Liver (tissue), 9 donors: ENCODE measurements around the gene CNIH2. TPM values are rescaled to one million over a fixed set of nuclear protein-coding genes. Genes with fewer than 3 reads are reported as not detected.

Experiments
- DNase-seq: peaks from one replicate; pipeline ENCODE4 v3.0.0-alpha.2; 2017; ENCODE audit warnings: low spot score
- H3K27ac ChIP-seq, 2 donors: one replicate each; pipeline ENCODE4 v1.7.0; 2013; ENCODE audit warnings: inconsistent platforms in 2 of 2, low read length in 2 of 2, control low read depth in 1 of 2, low read depth in 1 of 2, mild to moderate bottlenecking in 1 of 2
- H3K27me3 ChIP-seq, 4 donors: one replicate each; pipeline versions ENCODE4 v1.6.1 to v1.7.0; 2013; ENCODE audit warnings: low read length in 3 of 4, inconsistent platforms in 1 of 4, mild to moderate bottlenecking in 1 of 4, moderate library complexity in 1 of 4; ENCODE audit not compliant: control insufficient read depth in 4 of 4, insufficient read depth in 4 of 4
- H3K36me3 ChIP-seq, 4 donors: one replicate each; pipeline versions ENCODE4 v1.6.1 to v1.7.0; 2013; ENCODE audit warnings: low read length in 3 of 4, mild to moderate bottlenecking in 3 of 4, low read depth in 1 of 4, moderate library complexity in 1 of 4; ENCODE audit not compliant: control insufficient read depth in 4 of 4, insufficient read depth in 3 of 4
- H3K4me1 ChIP-seq, 4 donors: one replicate each; pipeline versions ENCODE4 v1.6.1 to v1.7.0; 2013; ENCODE audit warnings: low read length in 3 of 4, mild to moderate bottlenecking in 3 of 4, moderate library complexity in 1 of 4; ENCODE audit not compliant: control insufficient read depth in 4 of 4, insufficient read depth in 4 of 4
- H3K4me3 ChIP-seq, 3 donors: one replicate each; pipeline versions ENCODE4 v1.6.1 to v1.7.0; 2013; ENCODE audit warnings: low read length in 3 of 3, control low read depth in 1 of 3, low read depth in 1 of 3, mild to moderate bottlenecking in 1 of 3
- H3K9ac ChIP-seq, 2 donors: one replicate each; pipeline ENCODE4 v1.7.0; 2013; ENCODE audit warnings: low read length in 2 of 2, mild to moderate bottlenecking in 2 of 2, moderate library complexity in 2 of 2, control low read depth in 1 of 2, low read depth in 1 of 2
- H3K9me3 ChIP-seq, 4 donors: one replicate each; pipeline versions ENCODE4 v1.6.1 to v1.7.0; 2013; ENCODE audit warnings: low read length in 3 of 4; ENCODE audit not compliant: control insufficient read depth in 4 of 4
- ATF3 ChIP-seq: IDR thresholded peaks from 2 replicates; pipeline ENCODE4 v1.6.1; 2016; ENCODE audit warnings: antibody characterized with exemption
- EGR1 ChIP-seq, 2 donors: IDR thresholded peaks; 2 replicates each; pipeline ENCODE4 v1.6.1; 2016 to 2018; ENCODE audit warnings: antibody characterized with exemption in 2 of 2, low read depth in 2 of 2
- FOXA2 ChIP-seq: IDR thresholded peaks from 2 replicates; pipeline ENCODE4 v1.6.1; 2016; ENCODE audit warnings: antibody characterized with exemption
- GABPA ChIP-seq, 2 donors: IDR thresholded peaks in 1 of 2; conservative IDR thresholded peaks in 1 of 2; 2 replicates each; pipeline ENCODE4 v1.6.1; 2016; ENCODE audit warnings: antibody characterized with exemption in 2 of 2, mild to moderate bottlenecking in 1 of 2, moderate library complexity in 1 of 2
- JUND ChIP-seq, 2 donors: IDR thresholded peaks; 2 replicates each; pipeline ENCODE4 v1.6.1; 2016; ENCODE audit warnings: antibody characterized with exemption in 2 of 2
- MAX ChIP-seq: IDR thresholded peaks from 2 replicates; pipeline ENCODE4 v1.6.1; 2016; ENCODE audit warnings: antibody characterized with exemption
- RAD21 ChIP-seq, 2 donors: IDR thresholded peaks; 2 replicates each; pipeline ENCODE4 v1.6.1; 2016; ENCODE audit warnings: antibody characterized with exemption in 2 of 2, mild to moderate bottlenecking in 2 of 2
- REST ChIP-seq: IDR thresholded peaks from 2 replicates; pipeline ENCODE4 v1.6.1; 2016; ENCODE audit warnings: antibody characterized with exemption, mild to moderate bottlenecking
- RXRA ChIP-seq, 2 donors: IDR thresholded peaks; 2 replicates each; pipeline ENCODE4 v1.6.1; 2017 to 2018; ENCODE audit warnings: antibody characterized with exemption in 2 of 2, mild to moderate bottlenecking in 1 of 2
- SP1 ChIP-seq: IDR thresholded peaks from 2 replicates; pipeline ENCODE4 v1.6.1; 2018; ENCODE audit warnings: antibody characterized with exemption, mild to moderate bottlenecking
- TAF1 ChIP-seq: conservative IDR thresholded peaks from 2 replicates; pipeline ENCODE4 v1.6.1; 2016; ENCODE audit warnings: antibody characterized with exemption, mild to moderate bottlenecking
- YY1 ChIP-seq: IDR thresholded peaks from 2 replicates; pipeline ENCODE4 v1.6.1; 2016; ENCODE audit warnings: antibody characterized with exemption, mild to moderate bottlenecking
- WGBS: extraction: QIAGEN DNeasy Blood & Tissue Kit; methylation state at CpG from one replicate; pipeline ENCODE4 v1.1.7; 2013; 5-methylcytosine and 5-hydroxymethylcytosine counted together
- polyA plus RNA-seq, 2 donors: library from polyadenylated mRNA; stranded (reverse) in 1 of 2; unstranded in 1 of 2; fragments of 200-250 nt in 1 of 2; fragments of >200 nt in 1 of 2; fragmentation: Nextera tagmentation in 1 of 2; extraction: Ambion mirVana in 1 of 2; gene quantifications; one replicate each; pipeline versions ENCODE4 v1.2.1 to v1.2.3, GENCODE V29; 2013 to 2015
- total RNA-seq, 2 donors: library from RNA; depleted of rRNA; stranded (reverse); fragments of >200 nt; gene quantifications; one replicate each; pipeline ENCODE4 v1.2.3, GENCODE V29; 2014
- donor health status: healthy.
- donor health status: healthy.
- donor health status: healthy.
- donor health status: healthy.
- donor health status: healthy.

The CNIH2 gene
- total and polyA plus RNA-seq, 4 donors: 0.07 TPM; not detected in 3

- TF ChIP-seq REST (no peak), GABPA (IDR thresholded peaks at IDR 0.05 in 1 of 2, conservative IDR thresholded peaks at IDR 0.05 in 1 of 2) (no peak), RAD21 (IDR thresholded peaks at IDR 0.05) (no peak), TAF1 (no peak), YY1 (no peak), EGR1 (IDR thresholded peaks at IDR 0.05; ENCODE audit: low read depth in 2 of 2) (no peak)
Measured at GRCh38 chr11:66239511-66239910, 38.5 kb upstream of the CNIH2 start (continued).

GRCh38 chr11:66239998-66240780 is 37.8 kb upstream of the CNIH2 start:
- no peaks in the 10 kb centered on the region for H3K9me3 ChIP-seq
- WGBS: 93% methylated on average over 25 of the region's 25 CpGs
- H3K9ac ChIP-seq: no peak overlapping the region
- H3K4me1 ChIP-seq: no peaks in the 10 kb centered on the region
- H3K36me3 ChIP-seq: peaks cover 0 to 28% (median 2%) of the 10 kb centered on the region in 4 donors
- no peak overlapping the region for H3K27ac ChIP-seq
- no peaks in the 10 kb centered on the region for H3K27me3 ChIP-seq
- H3K4me3 ChIP-seq: no peak overlapping the region
- no peak for TF ChIP-seq TAF1
- TF ChIP-seq GABPA (IDR thresholded peaks at IDR 0.05 in 1 of 2, conservative IDR thresholded peaks at IDR 0.05 in 1 of 2): no peak
- TF ChIP-seq FOXA2: no peak
- TF ChIP-seq EGR1 (IDR thresholded peaks at IDR 0.05; ENCODE audit: low read depth in 2 of 2): no peak
- TF ChIP-seq SP1: no peak
- no peak for TF ChIP-seq ATF3
- TF ChIP-seq MAX: no peak
- TF ChIP-seq RAD21 (IDR thresholded peaks at IDR 0.05): no peak
- TF ChIP-seq RXRA (IDR thresholded peaks at IDR 0.05): no peak
- DNase-seq: no peak

GRCh38 chr11:66240781-66241136 is 37.2 kb upstream of the CNIH2 start:
- no peak for DNase-seq
- TF ChIP-seq JUND (IDR thresholded peaks at IDR 0.05): no peak
- WGBS: 90% methylated on average over 9 of the region's 9 CpGs
- Histone ChIP-seq H3K27me3 (no peaks in the 10 kb centered on the region), H3K27ac (no peak overlapping the region), H3K4me1 (no peaks in the 10 kb centered on the region), H3K9me3 (no peaks in the 10 kb centered on the region), H3K4me3 (no peak overlapping the region), H3K9ac (no peak overlapping the region), H3K36me3 (peaks cover 0 to 24% (median 2%) of the 10 kb centered on the region in 4 donors)
